Neural progenitor cell (in vitro differentiated cells): Measurements from ENCODE around the gene MRPS34. TPM values are rescaled to one million over a fixed set of nuclear protein-coding genes. Genes with fewer than 3 reads are reported as not detected.

ENCODE experiments used
- DNase-seq: peaks from one replicate; pipeline ENCODE4 v3.0.0-alpha.2; 2016; ENCODE audit warnings: low spot score
- H2AFZ ChIP-seq: fragments of 200-600 bp; sonication (generic); replicated peaks from 2 replicates; pipeline ENCODE4 v1.6.1; 2016; ENCODE audit warnings: antibody characterized with exemption
- H3F3A ChIP-seq: fragments of 200-600 bp; sonication (generic); 2 replicates; pipeline ENCODE4 v1.6.1; 2016; ENCODE audit warnings: antibody characterized with exemption, low read depth
- H3K27ac ChIP-seq: fragments of 200-600 bp; sonication (generic); 2 replicates; pipeline ENCODE4 v1.5.1; 2016; ENCODE audit warnings: mild to moderate bottlenecking
- H3K27me3 ChIP-seq: fragments of 200-600 bp; sonication (generic); 2 replicates; pipeline ENCODE4 v1.6.1; 2016; ENCODE audit warnings: mild to moderate bottlenecking, moderate library complexity
- H3K36me3 ChIP-seq: fragments of 200-600 bp; sonication (generic); 2 replicates; pipeline ENCODE4 v1.5.1; 2016
- H3K4me1 ChIP-seq: fragments of 200-600 bp; sonication (generic); 2 replicates; pipeline ENCODE4 v1.6.1; 2016; ENCODE audit warnings: mixed run types
- H3K4me2 ChIP-seq: fragments of 200-600 bp; sonication (generic); 2 replicates; pipeline ENCODE4 v1.6.1; 2016
- H3K4me3 ChIP-seq: fragments of 200-600 bp; sonication (generic); 2 replicates; pipeline ENCODE4 v1.5.1; 2016
- H3K79me2 ChIP-seq: fragments of 200-600 bp; sonication (generic); 2 replicates; pipeline ENCODE4 v1.6.1; 2016; ENCODE audit warnings: low read depth
- H3K9ac ChIP-seq: fragments of 200-600 bp; sonication (generic); 2 replicates; pipeline ENCODE4 v1.6.1; 2016
- H3K9me3 ChIP-seq: fragments of 200-600 bp; sonication (generic); 2 replicates; pipeline ENCODE4 v1.5.1; 2016; ENCODE audit warnings: low read depth
- H4K20me1 ChIP-seq: fragments of 200-600 bp; sonication (generic); 2 replicates; pipeline ENCODE4 v1.6.1; 2016; ENCODE audit warnings: low read depth
- H3K27ac Mint-ChIP-seq: 3 replicates; pipeline ENCODE4 v1.8.0; 2021; ENCODE audit warnings: mixed read lengths
- H3K27me3 Mint-ChIP-seq: 2 replicates; pipeline ENCODE4 v1.8.0; 2022; ENCODE audit warnings: low read depth, mild to moderate bottlenecking, inconsistent platforms, moderate library complexity, mixed read lengths; ENCODE audit not compliant: insufficient read depth
- H3K36me3 Mint-ChIP-seq: 3 replicates; pipeline ENCODE4 v1.8.0; 2021; ENCODE audit warnings: mixed read lengths
- H3K4me1 Mint-ChIP-seq: 3 replicates; pipeline ENCODE4 v1.8.0; 2021; ENCODE audit warnings: mixed read lengths
- H3K4me3 Mint-ChIP-seq: 3 replicates; pipeline ENCODE4 v1.8.0; 2021; ENCODE audit warnings: mild to moderate bottlenecking, moderate library complexity, mixed read lengths
- H3K9me3 Mint-ChIP-seq: 3 replicates; pipeline ENCODE4 v1.8.0; 2020; ENCODE audit warnings: mixed read lengths
- EZH2 ChIP-seq: fragments of 200-600 bp; sonication (generic); IDR thresholded peaks from 2 replicates; pipeline ENCODE4 v1.6.1; 2017; ENCODE audit warnings: antibody characterized with exemption, mild to moderate bottlenecking, moderate library complexity
- EZH2phosphoT487 ChIP-seq: fragments of 200-600 bp; sonication (generic); IDR thresholded peaks from 2 replicates; pipeline ENCODE4 v1.6.1; 2017; ENCODE audit warnings: antibody characterized with exemption
- total RNA-seq: library from RNA; depleted of rRNA; stranded (reverse); fragments of >200 nt; gene quantifications from 2 replicates; pipeline ENCODE4 v1.2.3, GENCODE V29; 2015; ENCODE audit warnings: low replicate concordance
- TF ChIP-seq, protein P1 (sequence below): fragments of 200-600 bp; sonication (generic); IDR thresholded peaks from 2 replicates; pipeline ENCODE4 v1.5.1; 2017; ENCODE audit warnings: antibody characterized with exemption, mild to moderate bottlenecking

MRPS34 gene
- total RNA-seq, 1 donor from 2014 or later = 48.4 TPM

DNA sequence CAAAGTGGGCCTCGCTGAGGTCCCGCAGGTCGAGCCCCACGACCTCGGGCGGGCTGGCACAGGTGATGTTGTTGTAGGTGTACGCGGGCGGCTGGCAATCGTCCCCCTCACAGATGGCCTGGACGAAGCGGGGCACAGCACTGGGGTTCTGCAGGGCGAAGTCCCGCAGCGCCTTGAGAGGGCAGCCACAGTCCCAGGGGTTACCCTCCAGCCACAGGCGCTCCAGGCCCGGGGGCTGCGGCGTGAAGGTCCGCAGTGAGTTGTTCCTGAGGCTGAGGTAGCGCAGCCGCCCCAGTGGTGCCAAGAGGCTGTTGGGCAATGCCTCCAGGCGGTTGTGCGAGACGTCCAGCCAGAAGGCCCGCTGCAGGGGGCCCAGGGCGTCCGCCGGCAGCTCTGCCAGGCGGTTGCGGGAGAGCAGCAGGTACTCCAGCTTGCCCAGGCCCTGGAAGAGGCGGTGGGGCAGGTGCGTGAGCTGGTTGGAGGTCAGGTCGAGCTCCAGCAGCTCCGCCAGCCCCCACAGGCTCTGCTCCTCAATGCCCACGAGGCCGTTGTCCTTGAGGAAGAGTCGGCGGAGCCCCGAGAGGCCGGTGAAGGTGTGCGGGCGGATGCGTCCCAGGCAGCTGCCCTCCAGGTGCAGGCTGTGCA, 17.8 kb upstream of the MRPS34 start:
- Mint-ChIP-seq H3K27me3 (peaks cover 2% of the 10 kb centered on the region), H3K4me1 (no peaks in the 10 kb centered on the region)

DNA sequence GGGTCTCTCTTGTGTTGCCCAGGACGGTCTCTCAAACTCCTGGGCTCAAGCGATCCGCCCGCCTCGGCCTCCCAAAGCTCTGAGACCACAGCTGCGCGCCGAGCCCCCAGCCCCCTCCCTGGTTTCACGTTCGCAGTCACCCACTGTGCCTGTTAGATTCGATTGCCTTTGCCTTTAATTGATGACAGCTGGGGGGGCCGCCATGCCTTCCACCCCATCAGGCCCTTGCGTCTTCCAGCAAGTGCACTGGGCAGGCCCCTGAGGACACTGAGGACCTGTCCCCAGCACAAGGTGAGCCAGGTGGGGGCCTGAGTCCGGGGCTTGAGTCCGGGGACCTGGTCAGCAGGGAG, 17.3 kb upstream of the MRPS34 start:
- Histone ChIP-seq H3K4me2 (no peak overlapping the region), H3K79me2 (peaks cover 6% of the 10 kb centered on the region), H3K9ac (no peak overlapping the region), H3K4me1 (no peaks in the 10 kb centered on the region), H4K20me1 (peaks cover 3% of the 10 kb centered on the region), H3K27me3 (no peaks in the 10 kb centered on the region), H3K36me3 (no peaks in the 10 kb centered on the region), H3K4me3 (no peak overlapping the region), H2AFZ (no peak overlapping the region), H3K9me3 (no peaks in the 10 kb centered on the region), H3K27ac (no peak overlapping the region), H3F3A (no peaks in the 10 kb centered on the region)
- no peaks in the 10 kb centered on the region for H3K9me3 Mint-ChIP-seq
- H3K27me3 Mint-ChIP-seq = peaks cover 2% of the 10 kb centered on the region
- no peak for DNase-seq
- TF ChIP-seq EZH2phosphoT487 (no peak), EZH2 (no peak)
- TF ChIP-seq, protein P1, sequence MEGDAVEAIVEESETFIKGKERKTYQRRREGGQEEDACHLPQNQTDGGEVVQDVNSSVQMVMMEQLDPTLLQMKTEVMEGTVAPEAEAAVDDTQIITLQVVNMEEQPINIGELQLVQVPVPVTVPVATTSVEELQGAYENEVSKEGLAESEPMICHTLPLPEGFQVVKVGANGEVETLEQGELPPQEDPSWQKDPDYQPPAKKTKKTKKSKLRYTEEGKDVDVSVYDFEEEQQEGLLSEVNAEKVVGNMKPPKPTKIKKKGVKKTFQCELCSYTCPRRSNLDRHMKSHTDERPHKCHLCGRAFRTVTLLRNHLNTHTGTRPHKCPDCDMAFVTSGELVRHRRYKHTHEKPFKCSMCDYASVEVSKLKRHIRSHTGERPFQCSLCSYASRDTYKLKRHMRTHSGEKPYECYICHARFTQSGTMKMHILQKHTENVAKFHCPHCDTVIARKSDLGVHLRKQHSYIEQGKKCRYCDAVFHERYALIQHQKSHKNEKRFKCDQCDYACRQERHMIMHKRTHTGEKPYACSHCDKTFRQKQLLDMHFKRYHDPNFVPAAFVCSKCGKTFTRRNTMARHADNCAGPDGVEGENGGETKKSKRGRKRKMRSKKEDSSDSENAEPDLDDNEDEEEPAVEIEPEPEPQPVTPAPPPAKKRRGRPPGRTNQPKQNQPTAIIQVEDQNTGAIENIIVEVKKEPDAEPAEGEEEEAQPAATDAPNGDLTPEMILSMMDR = no peak
- no peak overlapping the region for H3K27ac Mint-ChIP-seq
- H3K4me3 Mint-ChIP-seq = no peak overlapping the region
- H3K4me1 Mint-ChIP-seq = no peaks in the 10 kb centered on the region
- H3K36me3 Mint-ChIP-seq = peaks cover 4% of the 10 kb centered on the region

More for the DNA sequence above, 17.8 kb upstream of the MRPS34 start:
- H2AFZ ChIP-seq = no peak overlapping the region
- no peak overlapping the region for H3K27ac Mint-ChIP-seq
- no peak overlapping the region for H3K4me3 ChIP-seq
- H3K27me3 ChIP-seq = no peaks in the 10 kb centered on the region
- no peak overlapping the region for H3K27ac ChIP-seq
- H3K36me3 Mint-ChIP-seq = peaks cover 4% of the 10 kb centered on the region
- H4K20me1 ChIP-seq = no peaks in the 10 kb centered on the region
- peaks cover under 1% of the 10 kb centered on the region for H3K79me2 ChIP-seq
- H3K4me3 Mint-ChIP-seq = no peak overlapping the region
- H3K36me3 ChIP-seq = no peaks in the 10 kb centered on the region
- TF ChIP-seq, protein P1 = no peak
- no peak for TF ChIP-seq EZH2phosphoT487
- TF ChIP-seq EZH2 = no peak
- H3K4me1 ChIP-seq = no peaks in the 10 kb centered on the region
- H3K9me3 ChIP-seq = no peaks in the 10 kb centered on the region
- no peaks in the 10 kb centered on the region for H3F3A ChIP-seq
- no peak for DNase-seq
- H3K4me2 ChIP-seq = no peak overlapping the region
- no peak overlapping the region for H3K9ac ChIP-seq
- H3K9me3 Mint-ChIP-seq = no peaks in the 10 kb centered on the region

DNA sequence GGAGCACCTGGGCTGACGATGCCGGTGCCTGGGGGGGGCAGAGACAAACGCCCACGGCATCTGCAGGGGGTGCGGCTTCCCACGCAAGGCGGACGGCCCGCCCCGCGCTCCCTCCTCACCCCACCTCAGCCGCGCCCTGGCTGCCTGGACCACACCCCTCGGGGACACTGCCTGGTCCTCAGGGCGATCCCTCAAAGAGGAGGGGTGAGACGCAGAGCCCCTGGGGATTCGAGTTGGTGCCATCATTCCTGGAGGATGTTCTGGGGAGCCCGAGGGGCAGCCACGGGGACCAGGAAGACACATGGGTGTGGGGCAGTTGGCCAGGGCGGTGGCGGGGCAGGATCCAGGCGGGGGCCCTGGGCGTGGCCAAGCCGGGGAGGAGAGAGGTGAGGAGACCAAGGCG, 16.7 kb upstream of the MRPS34 start:
- H3K9me3 Mint-ChIP-seq = no peaks in the 10 kb centered on the region
- no peak for DNase-seq
- no peak overlapping the region for H3K4me3 ChIP-seq

DNA sequence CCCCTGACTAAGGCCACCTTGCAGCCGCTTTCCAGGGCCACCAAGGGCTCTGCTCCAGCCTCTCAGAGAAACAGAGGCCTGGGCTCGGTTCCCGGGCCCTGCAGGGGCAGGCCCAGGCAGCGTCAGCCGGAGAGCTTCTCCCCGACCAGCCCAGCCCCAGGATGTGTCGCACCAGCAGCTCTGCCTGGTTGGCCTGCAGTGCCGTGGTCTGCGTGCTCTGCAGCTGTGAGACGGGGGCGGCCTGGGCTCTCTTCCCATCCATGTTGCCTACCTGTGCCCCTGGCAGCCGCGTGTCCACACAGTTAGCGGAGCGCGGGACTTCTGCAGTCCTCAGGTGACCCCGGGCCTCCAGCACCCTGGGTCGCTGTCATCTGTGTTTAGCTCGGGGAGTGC, 15.8 kb upstream of the MRPS34 start:
- H3K4me1 ChIP-seq = no peaks in the 10 kb centered on the region
- no peaks in the 10 kb centered on the region for H3K27me3 ChIP-seq
- H3K36me3 ChIP-seq = no peaks in the 10 kb centered on the region
- peaks cover 18% of the 10 kb centered on the region for H4K20me1 ChIP-seq
- H3K9ac ChIP-seq = no peak overlapping the region
- H3K4me3 Mint-ChIP-seq = peak overlapping the region; percentile 48
- peaks cover 21% of the 10 kb centered on the region for H3K79me2 ChIP-seq
- H3K27me3 Mint-ChIP-seq = peaks cover 2% of the 10 kb centered on the region
- no peaks in the 10 kb centered on the region for H3K9me3 ChIP-seq
- TF ChIP-seq EZH2 (no peak), EZH2phosphoT487 (no peak)
- TF ChIP-seq, protein P1 = no peak
- no peaks in the 10 kb centered on the region for H3F3A ChIP-seq
- peaks cover 4% of the 10 kb centered on the region for H3K36me3 Mint-ChIP-seq
- no peak overlapping the region for H3K27ac ChIP-seq
- H3K4me3 ChIP-seq = no peak overlapping the region
- H2AFZ ChIP-seq = no peak overlapping the region
- H3K27ac Mint-ChIP-seq = no peak overlapping the region
- DNase-seq = no peak
- no peak overlapping the region for H3K4me2 ChIP-seq
- no peaks in the 10 kb centered on the region for H3K9me3 Mint-ChIP-seq
- peaks cover 2% of the 10 kb centered on the region for H3K4me1 Mint-ChIP-seq

More for the DNA sequence above, 16.7 kb upstream of the MRPS34 start:
- Histone ChIP-seq H3K4me1 (no peaks in the 10 kb centered on the region), H4K20me1 (peaks cover 8% of the 10 kb centered on the region), H3K27me3 (no peaks in the 10 kb centered on the region), H3K9ac (no peak overlapping the region), H2AFZ (no peak overlapping the region), H3K36me3 (no peaks in the 10 kb centered on the region), H3K79me2 (peaks cover 12% of the 10 kb centered on the region), H3K9me3 (no peaks in the 10 kb centered on the region), H3K4me2 (no peak overlapping the region), H3F3A (no peaks in the 10 kb centered on the region), H3K27ac (no peak overlapping the region)
- no peak overlapping the region for H3K27ac Mint-ChIP-seq
- H3K4me1 Mint-ChIP-seq = peaks cover 2% of the 10 kb centered on the region
- peaks cover 2% of the 10 kb centered on the region for H3K27me3 Mint-ChIP-seq
- H3K4me3 Mint-ChIP-seq = no peak overlapping the region
- peaks cover 4% of the 10 kb centered on the region for H3K36me3 Mint-ChIP-seq
- no peak for TF ChIP-seq EZH2
